Esophagus muscularis mucosa (tissue), 4 donors: ENCODE measurements around the gene PDGFA. TPM values are rescaled to one million over a fixed set of nuclear protein-coding genes. Genes with fewer than 3 reads are reported as not detected.

Experiments
- DNase-seq: peaks from one replicate; pipeline ENCODE4 v3.0.0-alpha.2; 2017; ENCODE audit errors: extremely low spot score
- H3K27ac ChIP-seq, 4 donors: fragments of 200-600 bp; sonication (generic); replicated peaks in 1 of 4; 1 replicate in 3 of 4; 2 replicates in 1 of 4; pipeline ENCODE4 v1.5.1; 2016 to 2019; ENCODE audit warnings: mild to moderate bottlenecking in 1 of 4
- H3K27me3 ChIP-seq, 4 donors: fragments of 200-600 bp; sonication (generic); one replicate each; pipeline versions ENCODE4 v1.5.1 to v1.6.0; 2016 to 2019
- H3K36me3 ChIP-seq, 4 donors: fragments of 200-600 bp; sonication (generic); one replicate each; pipeline ENCODE4 v1.5.1; 2016 to 2019
- H3K4me1 ChIP-seq, 4 donors: fragments of 200-600 bp; sonication (generic); one replicate each; pipeline ENCODE4 v1.5.1; 2016 to 2019
- H3K4me3 ChIP-seq, 4 donors: fragments of 200-600 bp; sonication (generic); 1 replicate in 2 of 4; 2 replicates in 2 of 4; pipeline ENCODE4 v1.5.1; 2016 to 2019; ENCODE audit warnings: mild to moderate bottlenecking in 4 of 4, moderate library complexity in 1 of 4
- H3K9me3 ChIP-seq, 4 donors: fragments of 200-600 bp; sonication (generic); 1 replicate in 3 of 4; 2 replicates in 1 of 4; pipeline ENCODE4 v1.5.1; 2016 to 2019
- EP300 ChIP-seq: sonication (generic); formaldehyde crosslinking; IDR thresholded peaks from one replicate; pipeline ENCODE4 v1.6.1; 2017; ENCODE audit warnings: antibody characterized with exemption
- POLR2A ChIP-seq: fragments of 450-650 bp; IDR thresholded peaks from one replicate; pipeline ENCODE4 v1.6.1; 2017; ENCODE audit warnings: antibody characterized with exemption, moderate library complexity, mild to moderate bottlenecking, low read depth
- POLR2AphosphoS5 ChIP-seq, 2 donors: sonication (generic); formaldehyde crosslinking; IDR thresholded peaks; one replicate each; pipeline ENCODE4 v1.6.1; 2017; ENCODE audit warnings: antibody characterized with exemption in 2 of 2
- WGBS: methylation state at CpG from one replicate; pipeline ENCODE4 v1.1.5; 2018; 5-methylcytosine and 5-hydroxymethylcytosine counted together
- intact Hi-C: fragments of 100-400 bp; cut with DNase I; formaldehyde crosslinking; loops from one replicate; pipeline ENCODE4 v1.15.1; 2023
- total RNA-seq, 4 donors: library from RNA; depleted of rRNA; stranded (reverse); fragments of >200 nt; gene quantifications; one replicate each; pipeline versions ENCODE4 v1.1.0 to v1.2.1, GENCODE V29; 2016
- TF ChIP-seq, protein P1 (sequence below), 3 experiments: fragments of 200-600 bp in 2 of 3; fragments of 450-650 bp in 1 of 3; sonication (generic) in 2 of 3; IDR thresholded peaks; one replicate each; pipeline ENCODE4 v1.5.1; 2017 to 2019; ENCODE audit warnings: antibody characterized with exemption in 3 of 3, mild to moderate bottlenecking in 2 of 3, moderate library complexity in 1 of 3

PDGFA gene
- total RNA-seq, 4 donors from 2014 or later: 88.0 to 184 (median 119) TPM

DNA sequence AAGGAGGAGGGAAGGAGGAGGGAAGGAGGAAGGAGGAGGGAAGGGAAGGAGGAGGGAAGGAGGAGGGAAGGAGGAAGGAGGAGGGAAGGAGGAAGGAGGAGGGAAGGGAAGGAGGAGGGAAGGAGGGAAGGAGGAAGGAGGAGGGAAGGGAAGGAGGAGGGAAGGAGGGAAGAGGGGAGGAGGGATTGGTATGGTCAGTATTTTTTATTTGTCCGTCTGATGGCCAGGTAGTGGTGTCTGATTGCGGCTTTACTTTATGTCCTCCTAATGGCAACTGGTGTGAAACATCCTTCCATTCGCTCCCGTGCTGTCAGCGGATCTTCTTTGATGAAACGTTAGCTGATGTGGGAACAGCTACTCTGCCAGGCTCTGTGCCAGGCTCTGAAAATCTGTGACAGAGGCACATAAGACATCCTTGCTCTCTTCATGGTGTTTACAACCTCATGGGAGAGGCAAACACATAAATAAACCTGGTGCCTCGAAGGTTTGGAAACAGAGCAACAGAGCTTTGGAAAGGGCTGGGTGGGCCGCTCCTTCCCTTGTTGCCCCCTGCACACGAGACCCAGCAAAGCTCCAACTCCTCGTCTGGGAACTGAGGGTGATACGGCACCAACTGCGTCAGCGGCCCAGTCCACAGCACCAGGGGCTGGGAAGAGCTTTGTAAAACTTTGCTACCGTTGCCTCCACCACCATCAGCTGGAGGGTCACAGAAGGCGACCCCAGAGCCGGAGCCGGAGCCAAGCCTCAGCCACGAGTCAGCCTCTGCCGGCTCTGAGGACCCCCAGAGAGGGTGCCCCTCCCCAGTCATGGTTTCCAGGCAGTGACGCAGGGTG is 40.3 kb downstream of the PDGFA start:
- Histone ChIP-seq H3K9me3 (peaks cover 0 to 8% (median 3%) of the 10 kb centered on the region in 4 donors), H3K27ac (no peak overlapping the region), H3K36me3 (no peaks in the 10 kb centered on the region), H3K27me3 (peaks cover 0 to 26% (median 0%) of the 10 kb centered on the region in 4 donors), H3K4me1 (no peaks in the 10 kb centered on the region), H3K4me3 (no peak overlapping the region)
- intact Hi-C loops: no loop called here
- TF ChIP-seq EP300 (no peak), POLR2AphosphoS5 (IDR thresholded peaks at IDR 0.05) (no peak)
- TF ChIP-seq, protein P1, sequence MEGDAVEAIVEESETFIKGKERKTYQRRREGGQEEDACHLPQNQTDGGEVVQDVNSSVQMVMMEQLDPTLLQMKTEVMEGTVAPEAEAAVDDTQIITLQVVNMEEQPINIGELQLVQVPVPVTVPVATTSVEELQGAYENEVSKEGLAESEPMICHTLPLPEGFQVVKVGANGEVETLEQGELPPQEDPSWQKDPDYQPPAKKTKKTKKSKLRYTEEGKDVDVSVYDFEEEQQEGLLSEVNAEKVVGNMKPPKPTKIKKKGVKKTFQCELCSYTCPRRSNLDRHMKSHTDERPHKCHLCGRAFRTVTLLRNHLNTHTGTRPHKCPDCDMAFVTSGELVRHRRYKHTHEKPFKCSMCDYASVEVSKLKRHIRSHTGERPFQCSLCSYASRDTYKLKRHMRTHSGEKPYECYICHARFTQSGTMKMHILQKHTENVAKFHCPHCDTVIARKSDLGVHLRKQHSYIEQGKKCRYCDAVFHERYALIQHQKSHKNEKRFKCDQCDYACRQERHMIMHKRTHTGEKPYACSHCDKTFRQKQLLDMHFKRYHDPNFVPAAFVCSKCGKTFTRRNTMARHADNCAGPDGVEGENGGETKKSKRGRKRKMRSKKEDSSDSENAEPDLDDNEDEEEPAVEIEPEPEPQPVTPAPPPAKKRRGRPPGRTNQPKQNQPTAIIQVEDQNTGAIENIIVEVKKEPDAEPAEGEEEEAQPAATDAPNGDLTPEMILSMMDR (IDR thresholded peaks at IDR 0.05): no peak
- 78% methylated on average over 20 of the region's 20 CpGs for WGBS
- no peak for DNase-seq

- no peaks in the 10 kb centered on the region for H3K36me3 ChIP-seq
- no peak for DNase-seq
- H3K9me3 ChIP-seq: peaks cover 0 to 14% (median 4%) of the 10 kb centered on the region in 4 donors
- intact Hi-C loops: no loop called here
- TF ChIP-seq POLR2A: no peak
- TF ChIP-seq EP300: no peak
- TF ChIP-seq, protein P1 (IDR thresholded peaks at IDR 0.05): no peak
- no peak for TF ChIP-seq POLR2AphosphoS5 (IDR thresholded peaks at IDR 0.05)
- 70% methylated on average over 17 of the region's 17 CpGs for WGBS
- H3K4me1 ChIP-seq: no peaks in the 10 kb centered on the region
- H3K4me3 ChIP-seq: no peak overlapping the region
- peaks cover 0 to 20% (median 0%) of the 10 kb centered on the region in 4 donors for H3K27me3 ChIP-seq
- no peak overlapping the region for H3K27ac ChIP-seq
Measured at GRCh38 chr7:477626-478220, 41.9 kb downstream of the PDGFA start.

DNA sequence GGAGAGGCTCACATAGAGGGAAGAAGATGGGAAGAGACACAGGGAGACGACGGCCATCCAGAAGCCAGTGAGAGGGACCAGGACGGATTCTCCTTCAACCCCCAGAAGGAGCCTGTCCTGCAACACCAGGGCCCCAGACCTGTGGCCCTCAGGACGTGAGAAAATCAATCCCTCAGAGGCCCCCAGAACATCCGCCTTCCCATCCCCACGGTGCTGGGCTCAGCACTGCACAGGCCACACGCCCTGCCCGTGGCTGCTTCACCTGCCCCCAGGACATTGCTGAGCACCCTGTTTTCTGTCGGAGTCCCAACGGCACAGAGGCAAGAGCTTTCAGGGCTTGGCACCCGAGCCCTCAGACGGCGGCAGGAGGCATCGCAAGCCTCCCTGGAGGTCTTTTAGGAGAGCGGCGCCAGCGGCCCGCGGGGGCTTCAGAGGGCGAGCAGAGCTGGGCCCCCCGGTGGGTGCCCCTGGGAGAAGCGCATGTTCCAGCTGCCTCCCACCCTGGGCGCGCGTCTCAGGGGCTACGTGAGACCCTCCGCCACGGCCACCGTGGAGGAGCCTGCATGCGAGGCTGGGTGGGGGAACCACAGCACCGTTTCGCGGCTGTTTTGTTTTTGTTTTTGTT is 42.8 kb downstream of the PDGFA start:
- intact Hi-C loops: no loop called here
- peaks cover 0 to 14% (median 4%) of the 10 kb centered on the region in 4 donors for H3K9me3 ChIP-seq
- no peak overlapping the region for H3K4me3 ChIP-seq
- 89% methylated on average over 28 of the region's 33 CpGs for WGBS
- H3K27me3 ChIP-seq: peaks cover 0 to 20% (median 0%) of the 10 kb centered on the region in 4 donors
- peaks cover 0 to 7% (median 6%) of the 10 kb centered on the region in 4 donors for H3K4me1 ChIP-seq
- no peak overlapping the region for H3K27ac ChIP-seq
- no peak for TF ChIP-seq POLR2A
- TF ChIP-seq, protein P1 (IDR thresholded peaks at IDR 0.05): no peak
- no peak for TF ChIP-seq POLR2AphosphoS5 (IDR thresholded peaks at IDR 0.05)
- no peak for TF ChIP-seq EP300
- no peak for DNase-seq
- H3K36me3 ChIP-seq: no peaks in the 10 kb centered on the region

GRCh38 chr7:475951-476441 is 43.6 kb downstream of the PDGFA start:
- no peak for DNase-seq
- Histone ChIP-seq H3K27me3 (peaks cover 0 to 12% (median 0%) of the 10 kb centered on the region in 4 donors), H3K9me3 (peaks cover 0 to 14% (median 4%) of the 10 kb centered on the region in 4 donors), H3K4me1 (peaks cover 0 to 14% (median 14%) of the 10 kb centered on the region in 4 donors), H3K27ac (no peak overlapping the region), H3K4me3 (no peak overlapping the region), H3K36me3 (no peaks in the 10 kb centered on the region)
- intact Hi-C loops: no loop called here
- TF ChIP-seq, protein P1 (IDR thresholded peaks at IDR 0.05): no peak
- TF ChIP-seq POLR2A: no peak
- no peak for TF ChIP-seq EP300
- TF ChIP-seq POLR2AphosphoS5 (IDR thresholded peaks at IDR 0.05): no peak
- 86% methylated on average over 14 of the region's 15 CpGs for WGBS
